NT2/D1 (cell line): Measurements from ENCODE around the gene UMODL1.

Experiments
- DNase-seq: peaks from one replicate; pipeline ENCODE4 v3.0.0-alpha.2; 2011; ENCODE audit warnings: low read depth, low spot score
- H3K27me3 ChIP-seq: 2 replicates; pipeline ENCODE4 v1.6.0; 2011; ENCODE audit warnings: mild to moderate bottlenecking; ENCODE audit not compliant: insufficient read length, insufficient read depth
- H3K36me3 ChIP-seq: 2 replicates; pipeline ENCODE4 v1.6.1; 2011; ENCODE audit warnings: mild to moderate bottlenecking, low read length, mixed read lengths; ENCODE audit not compliant: insufficient read depth, insufficient read length
- H3K4me1 ChIP-seq: 2 replicates; pipeline ENCODE4 v1.5.1; 2011; ENCODE audit not compliant: insufficient read depth, insufficient read length
- H3K4me3 ChIP-seq: 2 replicates; pipeline ENCODE4 v1.5.1; 2011; ENCODE audit warnings: low read depth; ENCODE audit not compliant: insufficient read length
- H3K9ac ChIP-seq: 2 replicates; pipeline ENCODE4 v1.6.0; 2011; ENCODE audit warnings: low read depth; ENCODE audit not compliant: insufficient read length
- H3K9me3 ChIP-seq: 2 replicates; pipeline ENCODE4 v1.5.1; 2011; ENCODE audit warnings: mild to moderate bottlenecking, low read length; ENCODE audit not compliant: insufficient read depth
- SUZ12 ChIP-seq: IDR thresholded peaks from 2 replicates; pipeline ENCODE4 v1.6.1; 2011; ENCODE audit not compliant: insufficient read length, insufficient read depth; ENCODE audit errors: extremely low read depth
- YY1 ChIP-seq: IDR thresholded peaks from 2 replicates; pipeline ENCODE4 v1.6.1; 2011; ENCODE audit not compliant: insufficient read length, insufficient read depth
- ZNF274 ChIP-seq: IDR thresholded peaks from 2 replicates; pipeline ENCODE4 v1.6.1; 2011; ENCODE audit warnings: mild to moderate bottlenecking, low read depth, low read length

The UMODL1 gene

DNA sequence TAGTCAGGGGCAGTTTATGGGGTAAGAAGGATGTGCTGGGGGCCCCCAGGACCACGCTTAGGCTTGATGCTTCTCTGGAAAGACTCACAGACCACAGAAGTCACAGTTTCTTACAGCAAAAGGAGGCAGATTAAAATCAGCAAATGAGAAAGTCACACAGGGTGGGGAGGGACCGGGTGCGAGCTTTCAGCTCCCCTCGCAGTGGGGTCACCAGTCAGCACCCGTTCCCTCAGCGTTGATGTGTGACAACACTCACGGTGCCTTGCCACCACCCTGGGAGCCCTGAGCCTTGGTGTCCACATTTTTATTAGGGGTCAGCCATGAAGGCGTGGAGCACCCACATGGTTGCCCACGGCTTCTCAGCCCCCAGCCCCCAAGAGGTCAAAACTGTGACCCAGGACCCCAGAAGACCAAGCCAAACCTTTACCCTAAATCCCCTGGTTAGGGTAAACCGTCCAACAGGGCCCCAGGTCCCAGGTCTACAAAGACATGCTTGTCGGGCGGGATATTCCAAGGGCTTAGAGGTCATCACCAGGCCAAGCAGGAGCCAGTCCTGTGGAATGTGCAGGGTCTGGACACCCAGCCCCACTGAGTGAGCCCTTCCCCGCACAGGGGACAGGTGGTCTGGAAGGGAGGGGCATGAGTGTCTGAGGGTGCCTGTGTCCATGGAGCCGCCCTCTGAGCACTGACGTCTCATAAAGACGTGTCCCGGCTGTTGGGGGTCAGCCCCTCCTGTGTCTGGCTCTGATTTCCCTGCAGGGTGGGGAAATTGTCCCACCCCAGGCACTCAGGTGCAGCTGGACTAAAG is 83.3 kb downstream of the UMODL1 start:
- TF ChIP-seq SUZ12 = no peak
- no peak for TF ChIP-seq ZNF274
- TF ChIP-seq YY1 = no peak
- H3K4me3 ChIP-seq = no peak overlapping the region

DNA sequence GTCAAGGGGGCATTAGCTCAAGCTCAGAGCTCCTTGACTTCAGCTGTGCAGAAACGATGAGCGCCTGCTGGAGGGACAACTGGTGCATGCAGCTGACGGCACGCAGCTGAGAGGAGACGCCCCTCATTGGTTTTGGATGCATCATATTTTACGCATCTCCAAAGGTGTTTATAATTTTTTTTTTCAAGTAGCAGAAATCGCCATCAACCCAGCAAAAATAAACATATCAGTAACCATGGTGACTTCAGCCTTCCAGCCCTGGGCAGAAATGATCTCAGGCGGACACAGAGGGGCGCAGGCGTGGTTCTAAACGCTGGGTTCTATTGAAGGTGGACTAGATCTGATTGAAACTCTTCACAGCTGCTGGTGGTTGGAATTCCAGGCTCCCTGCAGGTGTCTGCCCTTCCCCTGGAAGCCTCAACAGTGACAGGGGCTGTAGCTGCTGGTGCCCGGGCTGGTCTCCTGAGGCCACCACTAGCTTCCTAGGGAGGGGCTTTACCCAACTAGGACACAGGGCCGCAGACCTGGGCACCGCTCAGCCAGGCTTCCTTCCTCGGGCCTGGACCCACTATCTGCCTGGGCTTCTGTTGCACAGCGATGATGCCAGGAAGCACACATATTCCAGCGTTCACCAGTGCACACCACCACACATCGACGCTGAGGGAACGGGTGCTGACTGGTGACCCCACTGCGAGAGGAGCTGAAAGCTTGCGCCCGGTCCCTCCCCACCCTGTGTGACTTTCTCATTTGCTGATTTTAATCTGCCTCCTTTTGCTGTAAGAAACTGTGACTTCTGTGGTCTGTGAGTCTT is 84.1 kb downstream of the UMODL1 start:
- H3K4me3 ChIP-seq = no peak overlapping the region
- H3K9me3 ChIP-seq = no peaks in the 10 kb centered on the region
- H3K36me3 ChIP-seq = no peaks in the 10 kb centered on the region
- peaks cover 21% of the 10 kb centered on the region for H3K4me1 ChIP-seq
- no peak for TF ChIP-seq YY1
- no peak for TF ChIP-seq SUZ12
- TF ChIP-seq ZNF274 = no peak
- H3K9ac ChIP-seq = no peak overlapping the region
- no peak for DNase-seq
- peaks cover 8% of the 10 kb centered on the region for H3K27me3 ChIP-seq

More for the DNA sequence above, 83.3 kb downstream of the UMODL1 start:
- Histone ChIP-seq H3K4me1 (peaks cover 21% of the 10 kb centered on the region), H3K9ac (no peak overlapping the region), H3K27me3 (peaks cover 8% of the 10 kb centered on the region), H3K36me3 (no peaks in the 10 kb centered on the region), H3K9me3 (no peaks in the 10 kb centered on the region)
- no peak for DNase-seq

- no peaks in the 10 kb centered on the region for H3K36me3 ChIP-seq
- peaks cover 8% of the 10 kb centered on the region for H3K27me3 ChIP-seq
- H3K4me1 ChIP-seq = peaks cover 27% of the 10 kb centered on the region
- no peak for DNase-seq
- no peak overlapping the region for H3K4me3 ChIP-seq
- no peak for TF ChIP-seq SUZ12
- no peak for TF ChIP-seq YY1
- TF ChIP-seq ZNF274 = no peak
- H3K9ac ChIP-seq = peak overlapping the region; percentile 18
- H3K9me3 ChIP-seq = no peaks in the 10 kb centered on the region
Observed at GRCh38 chr21:42156690-42157605, 85.8 kb downstream of the UMODL1 start.

GRCh38 chr21:42157606-42158310 is 86.6 kb downstream of the UMODL1 start:
- Histone ChIP-seq H3K4me1 (peaks cover 27% of the 10 kb centered on the region), H3K4me3 (no peak overlapping the region), H3K9me3 (no peaks in the 10 kb centered on the region), H3K27me3 (peaks cover 5% of the 10 kb centered on the region), H3K36me3 (no peaks in the 10 kb centered on the region), H3K9ac (no peak overlapping the region)
- TF ChIP-seq ZNF274 = no peak
- TF ChIP-seq YY1 = no peak
- no peak for TF ChIP-seq SUZ12
- DNase-seq = no peak

- H3K27me3 ChIP-seq = no peaks in the 10 kb centered on the region
- no peak for DNase-seq
- H3K4me1 ChIP-seq = peaks cover 27% of the 10 kb centered on the region
- no peaks in the 10 kb centered on the region for H3K9me3 ChIP-seq
- no peak overlapping the region for H3K9ac ChIP-seq
- no peak overlapping the region for H3K4me3 ChIP-seq
- no peaks in the 10 kb centered on the region for H3K36me3 ChIP-seq
- TF ChIP-seq SUZ12 (no peak), ZNF274 (no peak)
Observed at GRCh38 chr21:42158846-42159245, 87.7 kb downstream of the UMODL1 start.

DNA sequence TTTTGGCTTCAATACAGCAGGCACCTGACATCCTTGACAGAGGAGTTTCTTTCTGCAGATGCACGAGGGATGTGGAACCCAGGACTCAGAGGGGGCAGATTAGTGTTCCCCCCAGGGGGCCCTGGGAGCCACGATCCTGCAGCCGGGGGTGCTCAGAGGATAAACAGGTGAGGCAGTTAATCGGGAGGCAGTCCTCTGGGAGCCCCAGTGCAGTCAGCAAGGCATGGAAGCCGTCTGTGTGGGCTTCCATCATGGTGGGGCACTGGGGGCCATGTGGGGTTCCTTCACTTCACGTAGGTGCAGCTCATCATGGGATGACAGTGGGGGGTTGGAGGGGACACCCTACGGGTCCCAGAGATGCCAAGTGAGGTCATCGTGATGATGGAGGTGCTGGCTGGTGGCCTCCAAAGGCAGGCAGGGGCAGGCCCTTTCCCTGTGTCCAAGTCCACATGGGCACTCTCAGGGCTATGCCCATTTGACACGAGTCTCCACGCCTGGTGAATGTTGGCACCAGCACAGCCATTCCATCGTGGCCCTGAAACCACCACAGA is 88.5 kb downstream of the UMODL1 start:
- peaks cover 27% of the 10 kb centered on the region for H3K4me1 ChIP-seq

More for the DNA sequence above, 88.5 kb downstream of the UMODL1 start:
- TF ChIP-seq ZNF274 (no peak), SUZ12 (no peak), YY1 (no peak)
- H3K36me3 ChIP-seq = no peaks in the 10 kb centered on the region
- no peaks in the 10 kb centered on the region for H3K9me3 ChIP-seq
- H3K9ac ChIP-seq = no peak overlapping the region
- no peaks in the 10 kb centered on the region for H3K27me3 ChIP-seq
- no peak for DNase-seq
- H3K4me3 ChIP-seq = no peak overlapping the region
